DMS53 treated with DMSO at 0.1 percent for 48 hours (cell line): Measurements from ENCODE around the gene CYTIP.
"Not testable (repeated sequence)": the region's sequence is repeated elsewhere in the genome, so short reads cannot be mapped to it uniquely, and the experiment has no call there.

Experiments used
- DNase-seq: peaks from one replicate; lab custom pipeline; 2025; ENCODE audit not compliant: unreplicated experiment; lab: John Stamatoyannopoulos, UW

Gene CYTIP

DNA sequence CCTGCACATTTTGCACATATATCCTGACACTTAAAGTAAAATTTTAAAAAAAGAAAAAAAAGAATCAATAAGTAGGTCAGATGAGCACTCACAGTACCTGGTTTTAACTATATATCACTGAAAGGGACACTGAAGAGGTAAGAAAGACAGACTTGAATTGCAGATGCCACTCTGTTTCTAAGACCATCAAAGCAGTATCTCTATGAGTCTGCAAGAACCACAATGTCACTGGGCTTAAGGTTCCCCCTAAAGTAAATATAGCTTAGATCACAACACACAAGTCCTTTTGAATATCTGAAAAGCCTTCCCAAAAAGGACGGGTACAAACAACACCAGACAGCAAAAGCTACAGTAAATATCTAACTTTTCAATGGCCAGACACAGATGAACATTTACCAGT, 57.6 kb downstream of the CYTIP start:
- no peak for DNase-seq

- DNase-seq, result no peak
Observed at GRCh38 chr2:157377861-157378260, 66.0 kb downstream of the CYTIP start.

DNA sequence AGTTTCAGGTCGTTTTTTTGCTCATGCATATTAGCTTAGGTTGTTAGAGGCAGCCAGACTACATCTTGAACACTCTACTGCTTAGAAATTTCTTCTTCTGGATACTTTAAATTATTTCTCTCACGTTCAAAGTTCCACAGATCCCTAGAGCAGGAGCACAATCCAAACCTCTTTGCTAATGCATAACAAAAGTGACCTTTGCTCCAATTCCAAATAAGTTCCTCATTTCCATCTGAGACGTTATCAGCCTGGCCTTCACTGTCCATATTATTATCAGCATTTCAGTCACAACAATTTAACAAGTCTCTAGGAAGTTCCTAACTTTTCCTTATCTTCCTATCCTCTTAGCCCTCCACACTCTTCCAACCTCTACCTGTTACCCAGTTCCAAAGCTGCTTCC, 67.8 kb downstream of the CYTIP start:
- no peak for DNase-seq

GRCh38 chr2:157375384-157375783, 68.5 kb downstream of the CYTIP start:
- no peak for DNase-seq

DNA sequence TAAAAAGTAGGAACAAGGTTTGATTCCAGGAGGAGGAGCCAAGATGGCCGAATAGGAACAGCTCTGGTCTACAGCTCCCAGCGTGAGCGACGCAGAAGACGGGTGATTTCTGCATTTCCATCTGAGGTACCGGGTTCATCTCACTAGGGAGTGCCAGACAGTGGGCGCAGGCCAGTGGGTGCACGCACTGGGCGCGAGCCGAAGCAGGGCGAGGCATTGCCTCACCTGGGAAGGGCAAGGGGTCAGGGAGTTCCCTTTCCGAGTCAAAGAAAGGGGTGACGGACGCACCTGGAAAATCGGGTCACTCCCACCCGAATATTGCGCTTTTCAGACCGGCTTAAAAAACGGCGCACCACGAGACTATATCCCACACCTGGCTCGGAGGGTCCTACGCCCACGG, 75.4 kb downstream of the CYTIP start:
- not testable (repeated sequence) for DNase-seq

DNA sequence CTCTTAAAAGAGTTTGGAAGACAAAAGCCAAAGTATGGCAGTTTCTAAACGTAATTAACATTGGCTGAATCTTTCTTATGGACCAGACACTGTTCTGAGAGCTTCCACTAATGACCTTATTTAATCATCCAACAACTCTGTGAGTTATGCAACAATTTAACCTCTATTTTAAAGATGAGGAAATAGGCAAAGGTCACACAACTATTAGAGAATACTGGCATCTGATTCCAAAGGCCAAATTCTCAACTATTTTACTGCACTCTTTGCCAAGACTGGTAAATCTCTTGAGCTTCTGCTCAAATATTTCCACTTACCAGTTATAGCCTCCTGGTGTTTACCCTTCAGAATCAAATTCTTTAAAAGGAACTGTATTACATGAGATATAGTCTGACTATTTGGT, 76.2 kb downstream of the CYTIP start:
- DNase-seq, result no peak
